ENCODE data around the gene RNF115. TPM values are rescaled to one million over a fixed set of nuclear protein-coding genes. Genes with fewer than 3 reads are reported as not detected.

RNF115 gene
- total RNA-seq, 6 donors from 2014 or later = 10.7 to 32.0 (median 19.0) TPM

GRCh38 chr1:145785547-145785946, 38.3 kb downstream of the RNF115 start:
- ATAC-seq (ENCODE audit: low FRiP score in 2 of 2) (no peak), DNase-seq (no peak)
- Histone ChIP-seq H3K4me1 (peaks cover 8 to 20% (median 11%) of the 10 kb centered on the region in 4 donors), H3K36me3 (peaks cover 0 to 27% (median 3%) of the 10 kb centered on the region in 4 donors), H3K4me3 (no peak overlapping the region), H3K9me3 (no peaks in the 10 kb centered on the region), H3K27me3 (no peaks in the 10 kb centered on the region), H3K27ac (peak overlapping the region; percentile 11 to 73 (median 49))
- TF ChIP-seq EP300 (IDR thresholded peaks at IDR 0.05) (no peak), POLR2A (IDR thresholded peaks at IDR 0.05) (no peak)
- 69 to 76% methylated on average over 1 of the region's 1 CpG for WGBS, 2 donors

GRCh38 chr1:145784409-145784808, 39.5 kb downstream of the RNF115 start:
- DNase-seq (no peak), ATAC-seq (ENCODE audit: low FRiP score in 2 of 2) (no peak)
- Histone ChIP-seq H3K27me3 (no peaks in the 10 kb centered on the region), H3K4me3 (no peak overlapping the region), H3K27ac (no peak overlapping the region), H3K36me3 (peaks cover 0 to 30% (median 3%) of the 10 kb centered on the region in 4 donors), H3K4me1 (peaks cover 8 to 20% (median 11%) of the 10 kb centered on the region in 4 donors), H3K9me3 (no peaks in the 10 kb centered on the region)
- TF ChIP-seq POLR2AphosphoS5 (IDR thresholded peaks at IDR 0.05) (no peak), POLR2A (IDR thresholded peaks at IDR 0.05) (no peak), CTCF (IDR thresholded peaks at IDR 0.05) (no peak), EP300 (IDR thresholded peaks at IDR 0.05) (no peak)
- 93 to 94% methylated on average over 3 of the region's 3 CpGs for WGBS, 2 donors

- Histone ChIP-seq H3K36me3 (peaks cover 0 to 22% (median 3%) of the 10 kb centered on the region in 4 donors), H3K4me3 (no peak overlapping the region), H3K4me1 (peaks cover 8 to 20% (median 11%) of the 10 kb centered on the region in 4 donors), H3K27ac (peak overlapping the region in 3 of 4 donors; percentile 14 to 74 (median 47)), H3K27me3 (no peaks in the 10 kb centered on the region), H3K9me3 (no peaks in the 10 kb centered on the region)
- no peak for TF ChIP-seq POLR2A (IDR thresholded peaks at IDR 0.05)
- TF ChIP-seq CTCF (IDR thresholded peaks at IDR 0.05) = no peak
- no peak for TF ChIP-seq EP300 (IDR thresholded peaks at IDR 0.05)
- no peak for TF ChIP-seq POLR2AphosphoS5 (IDR thresholded peaks at IDR 0.05)
- 82 to 87% methylated on average over 10 of the region's 10 CpGs for WGBS, 2 donors
- no peak for DNase-seq
- peak; percentile 53 to 63 for ATAC-seq (ENCODE audit: low FRiP score in 2 of 2)
Observed at GRCh38 chr1:145782272-145783099, 41.4 kb downstream of the RNF115 start.

GRCh38 chr1:145778146-145778540, 45.8 kb downstream of the RNF115 start:
- no peak overlapping the region for H3K27ac ChIP-seq
- no peaks in the 10 kb centered on the region for H3K27me3 ChIP-seq
- WGBS, 2 donors = 98 to 100% methylated on average over 1 of the region's 1 CpG
- H3K4me3 ChIP-seq = no peak overlapping the region
- H3K9me3 ChIP-seq = no peaks in the 10 kb centered on the region
- peaks cover 0 to 19% (median 1%) of the 10 kb centered on the region in 4 donors for H3K36me3 ChIP-seq
- no peak for ATAC-seq (ENCODE audit: low FRiP score in 2 of 2)
- peaks cover 0 to 7% (median 3%) of the 10 kb centered on the region in 4 donors for H3K4me1 ChIP-seq
- TF ChIP-seq CTCF (IDR thresholded peaks at IDR 0.05) (no peak), POLR2AphosphoS5 (IDR thresholded peaks at IDR 0.05) (no peak), EP300 (IDR thresholded peaks at IDR 0.05) (no peak)
- no peak for DNase-seq

GRCh38 chr1:145777357-145778145, 46.3 kb downstream of the RNF115 start:
- H3K36me3 ChIP-seq = peaks cover 0 to 19% (median 0%) of the 10 kb centered on the region in 4 donors
- WGBS, 2 donors = 94% methylated on average over 1 of the region's 1 CpG
- TF ChIP-seq EP300 (IDR thresholded peaks at IDR 0.05) = no peak
- TF ChIP-seq POLR2A (IDR thresholded peaks at IDR 0.05) = no peak
- no peak for TF ChIP-seq POLR2AphosphoS5 (IDR thresholded peaks at IDR 0.05)
- no peak for TF ChIP-seq CTCF (IDR thresholded peaks at IDR 0.05)
- no peaks in the 10 kb centered on the region for H3K27me3 ChIP-seq
- H3K27ac ChIP-seq = no peak overlapping the region
- no peak for DNase-seq
- no peak overlapping the region for H3K4me3 ChIP-seq
- H3K9me3 ChIP-seq = no peaks in the 10 kb centered on the region
- no peak for ATAC-seq (ENCODE audit: low FRiP score in 2 of 2)
- peaks cover 0 to 7% (median 2%) of the 10 kb centered on the region in 4 donors for H3K4me1 ChIP-seq
